ENCODE data around the gene IGSF21.

GRCh38 chr1:18155881-18156385 lies 48.3 kb downstream of the IGSF21 start:
- TF ChIP-seq CTCF (conservative IDR thresholded peaks at IDR 0.05): no peak
- no peak for TF ChIP-seq ZFX (IDR thresholded peaks at IDR 0.05)
